GM13977 (cell line): Measurements from ENCODE around the gene NMRAL1.

Experiments used
- DNase-seq: peaks from one replicate; pipeline ENCODE4 v3.0.0; 2012; ENCODE audit warnings: low spot score
- in situ Hi-C: fragments of 300-500 bp; cut with MboI; formaldehyde crosslinking; loops from one replicate; pipeline ENCODE4 v1.12.0; 2022; ENCODE audit warnings: low sequenced_read_pairs, low pct_unique_long_range_greater_than_20kb, mixed read lengths, inconsistent platforms; ENCODE audit not compliant: unreplicated experiment
- TF ChIP-seq, protein P1 (sequence below): IDR thresholded peaks from 2 replicates; pipeline ENCODE4 v1.5.1; 2012; ENCODE audit warnings: mild to moderate bottlenecking, control low read depth; ENCODE audit not compliant: insufficient read depth; ENCODE audit errors: extremely low read depth, missing control alignments

Gene NMRAL1

DNA sequence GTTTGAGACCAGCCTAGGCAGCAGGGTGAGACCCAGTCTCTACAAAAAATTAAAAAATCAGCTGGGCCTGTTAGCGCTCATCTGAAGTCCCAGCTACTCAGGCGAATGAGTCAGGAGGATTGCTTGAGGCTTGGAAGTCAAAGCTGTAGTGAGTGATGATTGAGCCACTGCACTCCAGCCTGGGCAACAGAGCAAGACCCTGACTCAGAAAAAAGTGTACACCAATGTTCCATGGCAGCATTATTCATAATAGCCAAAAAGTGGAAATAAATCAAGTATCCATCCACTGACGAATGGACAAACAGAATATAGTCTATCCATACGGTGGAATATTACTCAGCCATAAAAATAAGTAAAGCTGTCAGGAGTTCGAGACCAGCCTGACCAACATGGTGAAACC is 2.6 kb downstream of the NMRAL1 start:
- TF ChIP-seq, protein P1, sequence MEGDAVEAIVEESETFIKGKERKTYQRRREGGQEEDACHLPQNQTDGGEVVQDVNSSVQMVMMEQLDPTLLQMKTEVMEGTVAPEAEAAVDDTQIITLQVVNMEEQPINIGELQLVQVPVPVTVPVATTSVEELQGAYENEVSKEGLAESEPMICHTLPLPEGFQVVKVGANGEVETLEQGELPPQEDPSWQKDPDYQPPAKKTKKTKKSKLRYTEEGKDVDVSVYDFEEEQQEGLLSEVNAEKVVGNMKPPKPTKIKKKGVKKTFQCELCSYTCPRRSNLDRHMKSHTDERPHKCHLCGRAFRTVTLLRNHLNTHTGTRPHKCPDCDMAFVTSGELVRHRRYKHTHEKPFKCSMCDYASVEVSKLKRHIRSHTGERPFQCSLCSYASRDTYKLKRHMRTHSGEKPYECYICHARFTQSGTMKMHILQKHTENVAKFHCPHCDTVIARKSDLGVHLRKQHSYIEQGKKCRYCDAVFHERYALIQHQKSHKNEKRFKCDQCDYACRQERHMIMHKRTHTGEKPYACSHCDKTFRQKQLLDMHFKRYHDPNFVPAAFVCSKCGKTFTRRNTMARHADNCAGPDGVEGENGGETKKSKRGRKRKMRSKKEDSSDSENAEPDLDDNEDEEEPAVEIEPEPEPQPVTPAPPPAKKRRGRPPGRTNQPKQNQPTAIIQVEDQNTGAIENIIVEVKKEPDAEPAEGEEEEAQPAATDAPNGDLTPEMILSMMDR: no peak
- DNase-seq: no peak
- in situ Hi-C loops: no loop called here

DNA sequence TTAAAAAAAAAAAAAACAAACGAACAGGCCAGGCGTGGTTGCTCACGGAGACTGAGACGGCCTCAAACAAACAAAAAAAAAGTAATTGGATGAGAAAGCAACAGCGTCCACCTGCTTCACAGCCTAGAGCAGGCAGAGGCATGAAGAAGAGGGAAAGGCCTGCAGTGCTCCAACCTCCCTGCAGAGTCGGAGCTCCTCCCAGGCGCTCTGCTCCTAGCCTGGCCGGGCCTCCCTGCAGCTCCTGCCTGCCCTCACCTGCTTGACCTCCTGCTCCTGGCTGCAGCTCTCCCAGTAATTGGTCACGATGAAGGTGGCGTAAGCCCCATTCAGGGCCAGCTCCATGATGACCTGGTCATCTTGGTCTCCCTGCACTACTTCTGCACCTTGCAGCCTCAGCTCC is 5.5 kb downstream of the NMRAL1 start:
- in situ Hi-C loops: no loop called here
- TF ChIP-seq, protein P1: no peak
- no peak for DNase-seq

DNA sequence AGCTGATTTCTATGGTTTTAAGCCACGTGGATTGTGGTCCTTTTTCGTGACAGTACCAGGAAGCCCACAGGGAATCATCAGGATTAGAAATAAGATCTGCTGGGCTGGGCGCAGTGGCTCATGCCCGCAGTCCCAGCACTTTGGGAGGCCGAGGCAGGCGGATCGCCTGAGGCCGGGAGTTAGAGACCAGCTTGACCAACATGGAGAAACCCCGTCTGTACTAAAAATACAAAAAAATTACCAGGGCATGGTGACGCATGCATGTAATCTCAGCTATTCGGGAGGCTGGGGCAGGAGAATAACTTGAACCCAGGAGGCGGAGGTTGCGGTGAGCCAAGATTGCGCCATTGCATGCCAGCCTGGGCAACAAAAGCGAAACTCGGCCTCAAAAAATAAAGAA is 6.5 kb downstream of the NMRAL1 start:
- TF ChIP-seq, protein P1: no peak
- DNase-seq: no peak
- in situ Hi-C loops: no loop called here

DNA sequence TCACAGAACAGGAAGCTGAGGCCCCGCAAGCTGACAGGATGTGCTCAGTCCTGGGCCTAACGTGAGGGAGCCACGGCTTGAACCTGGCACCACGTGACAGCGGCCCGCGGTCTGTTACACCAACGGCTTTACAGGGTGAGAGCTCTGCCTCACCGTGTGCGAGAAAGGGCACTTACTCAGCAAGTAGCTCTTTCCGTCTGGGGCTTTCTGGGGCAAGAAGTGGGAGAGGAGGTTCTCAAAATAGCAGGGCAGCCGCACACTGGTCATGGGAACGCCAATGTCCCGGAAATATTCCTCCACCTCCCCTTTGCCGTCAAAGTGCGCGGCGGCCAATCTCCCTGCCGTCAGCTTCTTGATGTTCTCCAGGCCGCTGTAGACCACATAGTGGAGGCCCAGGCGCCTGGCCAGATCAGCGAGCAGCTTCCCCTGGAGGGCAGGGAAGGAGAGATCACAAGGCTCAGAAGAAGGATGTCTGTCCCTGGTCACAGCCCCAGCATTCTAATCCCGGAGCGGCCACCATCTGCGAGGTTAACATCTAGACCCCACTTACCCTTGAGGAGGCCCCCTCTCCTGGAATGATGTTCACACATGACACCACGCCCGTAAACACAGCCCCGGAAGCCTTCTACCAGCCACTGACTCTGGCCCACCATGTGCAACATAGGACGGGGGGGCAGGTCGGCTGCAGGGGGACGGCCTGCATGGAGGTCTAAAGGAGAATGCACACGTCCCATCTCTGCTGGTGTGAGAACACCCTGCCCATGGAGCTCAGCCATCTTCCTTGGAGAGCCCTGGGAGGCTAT is 8.2 kb downstream of the NMRAL1 start:
- in situ Hi-C loops: no loop called here
- TF ChIP-seq, protein P1: no peak
- no peak for DNase-seq

DNA sequence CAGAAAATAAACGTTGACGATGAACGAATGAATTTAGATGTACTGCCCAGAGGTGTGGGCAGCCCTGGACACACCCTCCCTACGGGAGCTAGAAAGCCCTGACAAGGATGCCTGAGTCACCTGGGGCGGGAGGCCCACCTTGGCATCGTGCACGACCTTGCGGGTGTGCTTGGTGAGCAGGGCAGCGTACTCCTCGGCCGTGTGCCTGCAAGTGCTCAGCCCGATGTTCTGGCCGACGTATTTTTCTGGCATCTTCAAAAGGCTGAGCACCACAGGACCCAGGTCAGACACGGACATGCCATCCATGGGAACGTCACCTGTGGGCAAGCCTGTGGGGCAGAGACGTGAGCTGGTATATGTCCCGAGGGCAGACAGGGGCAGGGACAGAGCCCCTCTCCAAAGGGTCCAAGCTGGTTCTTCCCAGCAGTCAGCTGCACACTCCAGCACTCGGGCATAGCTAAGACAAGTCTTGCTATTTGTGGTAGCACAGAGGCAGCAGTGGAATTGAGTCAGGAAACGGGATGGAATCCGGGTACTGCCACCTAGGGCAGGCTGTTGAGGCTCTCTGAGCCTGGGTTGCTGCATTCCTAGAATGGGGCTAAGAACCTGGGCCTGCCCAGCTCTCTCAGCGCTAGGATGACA is 10.8 kb downstream of the NMRAL1 start:
- in situ Hi-C loops: no loop called here
- TF ChIP-seq, protein P1: no peak
- no peak for DNase-seq

DNA sequence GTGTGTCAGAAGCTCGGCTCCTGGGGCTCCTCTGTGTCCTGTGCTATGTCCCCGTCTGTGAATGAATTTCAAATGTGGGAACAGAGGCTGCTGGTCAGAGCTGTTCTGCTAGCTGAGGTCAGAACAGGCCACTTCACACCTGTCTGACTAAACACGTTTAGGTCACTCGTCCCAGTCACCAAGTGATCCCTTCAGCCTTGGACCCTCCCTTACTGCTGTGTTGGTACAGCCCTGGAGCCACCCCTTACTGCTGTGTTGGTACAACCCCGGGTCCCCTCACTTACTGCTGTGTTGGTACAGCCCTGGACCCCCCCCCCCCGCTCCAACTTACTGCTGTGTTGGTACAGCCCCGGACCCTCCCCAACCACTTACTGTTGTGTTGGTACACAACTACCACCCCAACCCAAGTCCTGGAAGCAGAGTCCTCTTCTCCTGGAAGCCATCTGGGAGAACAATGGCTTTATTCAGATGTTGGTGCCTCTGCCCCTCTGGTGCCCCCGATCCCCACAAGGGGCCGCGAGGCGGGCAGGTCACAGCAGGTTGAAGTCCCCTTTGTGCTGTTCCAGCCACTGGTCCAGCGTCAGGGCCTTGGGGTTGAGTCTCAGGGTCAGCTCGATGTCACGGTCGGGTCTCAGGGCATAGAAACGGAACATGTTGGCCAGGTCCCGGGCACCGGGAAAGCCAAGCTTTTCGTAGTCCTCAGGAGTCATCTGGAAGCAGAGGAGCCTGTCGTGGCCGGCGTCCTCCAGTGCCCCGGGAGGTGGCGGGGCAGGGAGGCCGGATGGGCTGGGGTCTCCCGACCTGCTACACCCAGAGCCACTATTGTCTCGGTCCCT is 13.0 kb downstream of the NMRAL1 start:
- in situ Hi-C loops: no loop called here
- no peak for DNase-seq
- TF ChIP-seq, protein P1: no peak
